Measurements from ENCODE around the gene NPFFR2. TPM values are rescaled to one million over a fixed set of nuclear protein-coding genes. Genes with fewer than 3 reads are reported as not detected.

NPFFR2 gene
- total RNA-seq, 6 experiments from 2014 or later, result not detected

GRCh38 chr4:72179342-72179741 lies 147.5 kb downstream of the NPFFR2 start:
- Histone ChIP-seq H3K4me1 (no peaks in the 10 kb centered on the region), H3K27me3 (no peaks in the 10 kb centered on the region), H3K36me3 (no peaks in the 10 kb centered on the region), H3K27ac (no peak overlapping the region), H3K9me3 (no peaks in the 10 kb centered on the region), H3K4me3 (no peak overlapping the region)
- ATAC-seq (no peak), DNase-seq (no peak)
- WGBS (ENCODE audit: insufficient coverage, low coverage, low lambda C conversion rate, missing lambda C conversion rate), result 75% methylated on average over 1 of the region's 1 CpG
- TF ChIP-seq CTCF (IDR thresholded peaks at IDR 0.05), result no peak
- TF ChIP-seq POLR2A (IDR thresholded peaks at IDR 0.05), result no peak
- intact Hi-C loops (cut with DNase I), result no loop called here

- Histone ChIP-seq H3K27ac (no peak overlapping the region), H3K9me3 (no peaks in the 10 kb centered on the region), H3K36me3 (no peaks in the 10 kb centered on the region), H3K4me1 (no peaks in the 10 kb centered on the region), H3K27me3 (no peaks in the 10 kb centered on the region), H3K4me3 (no peak overlapping the region)
- DNase-seq (no peak), ATAC-seq (no peak)
- intact Hi-C loops (cut with DNase I), result no loop called here
- 73% methylated on average over 1 of the region's 1 CpG for WGBS (ENCODE audit: insufficient coverage, low coverage, low lambda C conversion rate, missing lambda C conversion rate)
- TF ChIP-seq CTCF (IDR thresholded peaks at IDR 0.05) (no peak), POLR2A (IDR thresholded peaks at IDR 0.05) (no peak)
Observed at GRCh38 chr4:72186714-72187113, 154.9 kb downstream of the NPFFR2 start.

GRCh38 chr4:72194046-72194445 lies 162.2 kb downstream of the NPFFR2 start:
- no peaks in the 10 kb centered on the region for H3K9me3 ChIP-seq
- no peak overlapping the region for H3K4me3 ChIP-seq
- WGBS (ENCODE audit: insufficient coverage, low coverage, low lambda C conversion rate, missing lambda C conversion rate), result 61% methylated on average over 8 of the region's 8 CpGs
- no peak for DNase-seq
- H3K27ac ChIP-seq, result no peak overlapping the region
- no peak for ATAC-seq
- intact Hi-C loops (cut with DNase I), result no loop called here
- no peaks in the 10 kb centered on the region for H3K36me3 ChIP-seq
- no peak for TF ChIP-seq POLR2A (IDR thresholded peaks at IDR 0.05)
- no peak for TF ChIP-seq CTCF (IDR thresholded peaks at IDR 0.05)
- H3K27me3 ChIP-seq, result no peaks in the 10 kb centered on the region
- no peaks in the 10 kb centered on the region for H3K4me1 ChIP-seq

GRCh38 chr4:72194453-72194852 lies 162.7 kb downstream of the NPFFR2 start:
- no peak for TF ChIP-seq POLR2A (IDR thresholded peaks at IDR 0.05)
- no peak for TF ChIP-seq CTCF (IDR thresholded peaks at IDR 0.05)
- ATAC-seq (no peak), DNase-seq (no peak)
- H3K27ac ChIP-seq, result no peak overlapping the region
- H3K27me3 ChIP-seq, result no peaks in the 10 kb centered on the region
- no peak overlapping the region for H3K4me3 ChIP-seq
- no peaks in the 10 kb centered on the region for H3K4me1 ChIP-seq
- no peaks in the 10 kb centered on the region for H3K36me3 ChIP-seq
- H3K9me3 ChIP-seq, result no peaks in the 10 kb centered on the region
- 67% methylated on average over 1 of the region's 1 CpG for WGBS (ENCODE audit: insufficient coverage, low coverage, low lambda C conversion rate, missing lambda C conversion rate)
- intact Hi-C loops (cut with DNase I), result no loop called here

Other genes with a start within 250 kb of the NPFFR2 start
- 1,000 to 10,000 TPM; 2,822 to 4,781 (median 3,863) TPM for gene GC, start 247.9 kb upstream of the NPFFR2 start, total RNA-seq

All from right lobe of liver (tissue), 6 donors.